ENCODE results near the gene LRP10. TPM values are rescaled to one million over a fixed set of nuclear protein-coding genes. Genes with fewer than 3 reads are reported as not detected.
A peak's percentile ranks its signal among the peaks of the same experiment; 100 is the strongest.

LRP10 gene
- total and polyA plus RNA-seq, 2 of the 8 experiments (the other 6 are each of a cell fraction or from before 2014, with no cell fraction given): 12.4 to 15.6 TPM

DNA sequence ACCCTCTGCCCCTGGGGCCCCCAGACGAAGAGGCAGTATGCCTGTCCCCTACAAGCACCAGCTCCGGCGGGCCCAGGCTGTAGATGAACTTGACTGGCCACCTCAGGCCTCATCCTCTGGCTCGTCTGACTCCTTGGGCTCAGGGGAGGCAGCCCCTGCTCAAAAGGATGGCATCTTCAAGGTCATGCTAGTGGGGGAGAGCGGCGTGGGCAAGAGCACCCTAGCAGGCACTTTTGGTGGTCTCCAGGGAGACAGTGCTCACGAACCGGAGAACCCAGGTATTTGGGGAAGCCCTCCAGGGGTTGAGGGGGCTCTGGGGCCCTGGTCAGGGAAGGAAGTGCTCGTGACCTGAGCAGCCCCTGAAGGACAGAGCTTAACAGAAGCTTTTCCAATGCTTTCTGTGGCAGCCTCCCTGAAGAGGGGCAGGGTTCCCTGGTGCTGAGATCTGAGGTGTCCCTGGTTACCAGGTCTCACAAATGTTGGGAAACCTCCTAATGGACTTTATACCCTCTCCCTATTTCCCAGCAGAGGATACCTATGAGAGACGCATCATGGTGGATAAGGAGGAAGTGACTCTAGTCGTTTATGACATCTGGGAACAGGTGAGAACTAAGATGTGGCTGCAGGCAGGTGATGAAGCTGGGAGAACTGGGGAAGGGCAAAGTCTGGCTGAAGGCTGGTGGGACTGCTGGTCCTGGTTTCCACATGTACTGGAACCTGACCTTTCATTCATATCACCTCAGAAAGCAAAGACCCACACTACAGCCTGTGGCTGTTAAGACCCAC lies 13.4 kb downstream of the LRP10 start:
- no peak overlapping the region for H2BK5ac ChIP-seq (ENCODE audit: low read depth, low read length)
- POLR2A ChIA-PET (ENCODE audit: partially characterized antibody): interaction anchor here (1.2 to 7.2 kb wide), 8 partner anchors 11 to 71 kb away, joined by 3 to 54 read pairs (median 14); partner anchors contain the start of genes LRP10 and PRMT5
- no peaks in the 10 kb centered on the region for H3K36me3 ChIP-seq (ENCODE audit: control insufficient read depth in 2 of 4, insufficient read depth in 4 of 4, low read length in 3 of 4)
- H3K27ac ChIP-seq (ENCODE audit: low read depth, low read length): no peak overlapping the region
- peak overlapping the region; percentile 74 for H2BK15ac ChIP-seq (ENCODE audit: low read length)
- no peak overlapping the region for H3K9ac ChIP-seq (replicated peaks in 1 of 4; ENCODE audit: extremely low read depth in 1 of 4, low read depth in 3 of 4, low read length in 3 of 4)
- CTCF ChIA-PET (ENCODE audit: partially characterized antibody): interaction anchor here (0.8 to 56.0 kb wide), 11 partner anchors 12 to 416 kb away, joined by 3 to 1562 read pairs (median 9); partner anchors contain the start of genes LRP10, MMP14, MRPL52 and SLC7A7
- DNase-seq (ENCODE audit: low read depth in 1 of 2, low spot score in 2 of 2): no peak
- H3K23me2 ChIP-seq (ENCODE audit: low read depth, low read length): peaks cover 14% of the 10 kb centered on the region
- H2BK120ac ChIP-seq (replicated peaks; ENCODE audit: low read depth, low read length): no peak overlapping the region
- H3K4me3 ChIP-seq (ENCODE audit: extremely low read depth in 1 of 4, insufficient read depth in 2 of 4, low read depth in 3 of 4, low read length in 4 of 4): no peak overlapping the region
- WGBS, 2 experiments (ENCODE audit: extremely low coverage in 1 of 2, insufficient coverage in 1 of 2, insufficient read length in 1 of 2, insufficient replicate concordance in 2 of 2, low coverage in 1 of 2, low lambda C conversion rate in 2 of 2, missing lambda C conversion rate in 1 of 2): 87% methylated on average over 11 of the region's 11 CpGs; no CpG with 5 or more reads in 1 of the 2 experiments
- no peak overlapping the region for H3K56ac ChIP-seq (replicated peaks; ENCODE audit: insufficient read length, low read depth, low read length)
- H3K27me3 ChIP-seq (replicated peaks in 1 of 4; ENCODE audit: control insufficient read depth in 3 of 4, extremely low read depth in 1 of 4, insufficient read depth in 3 of 4, low read length in 3 of 4): peaks cover 0 to 17% (median 11%) of the 10 kb centered on the region in 4 experiments; a peak in 6 of 7 replicates
- H3K4me2 ChIP-seq (ENCODE audit: insufficient read depth in 1 of 2, low read depth in 2 of 2, low read length in 2 of 2): no peak overlapping the region; a peak in 1 of 4 replicates
- no peak overlapping the region for H2BK20ac ChIP-seq (ENCODE audit: low read length)
- peaks cover 3% of the 10 kb centered on the region; the same call in 1 of the 2 replicates for H3K79me1 ChIP-seq (ENCODE audit: low read depth, low read length)
- no peak overlapping the region for H3K18ac ChIP-seq (ENCODE audit: extremely low read depth, low read length)
- no peak overlapping the region for H4K5ac ChIP-seq (ENCODE audit: insufficient read length, low read depth, low read length)
- H2AFZ ChIP-seq (ENCODE audit: low read length): no peak overlapping the region
- no peak overlapping the region for H3K14ac ChIP-seq (ENCODE audit: insufficient read length)
- no peak overlapping the region for H2AK5ac ChIP-seq (ENCODE audit: low read depth, low read length)
- H4K8ac ChIP-seq (ENCODE audit: extremely low read depth, insufficient read depth, low read length): no peak overlapping the region; the same call in 1 of the 2 replicates
- no peak overlapping the region for H3K23ac ChIP-seq (ENCODE audit: insufficient read length)
- H4K20me1 ChIP-seq (replicated peaks in 1 of 2; ENCODE audit: control insufficient read depth in 1 of 2, insufficient read depth in 2 of 2, low read length in 2 of 2): no peaks in the 10 kb centered on the region
- H3K4ac ChIP-seq (replicated peaks; ENCODE audit: insufficient read length, low read depth, low read length): no peak overlapping the region
- no peak overlapping the region for H4K91ac ChIP-seq (replicated peaks; ENCODE audit: insufficient read length, low read length)
- H3K9me3 ChIP-seq (ENCODE audit: insufficient read depth in 2 of 2, low read depth in 1 of 2, low read length in 1 of 2): no peaks in the 10 kb centered on the region
- no peaks in the 10 kb centered on the region for H3K79me2 ChIP-seq (ENCODE audit: control insufficient read depth in 1 of 2, insufficient read depth in 2 of 2, low read length in 2 of 2)
- no peak for FAIRE-seq
- H3K4me1 ChIP-seq (replicated peaks in 1 of 4; ENCODE audit: control insufficient read depth in 3 of 4, insufficient read depth in 4 of 4, low read length in 3 of 4): peaks cover 7 to 21% (median 12%) of the 10 kb centered on the region in 4 experiments
- no peak overlapping the region for H2BK12ac ChIP-seq (ENCODE audit: low read depth, low read length)
- TF ChIP-seq TEAD4 (IDR thresholded peaks at IDR 0.05; ENCODE audit: low read depth, low read length) (no peak), CHD2 (IDR thresholded peaks at IDR 0.05; ENCODE audit: low read length) (no peak), SUZ12 (IDR thresholded peaks at IDR 0.05; ENCODE audit: low read length) (no peak), CBX5 (IDR thresholded peaks at IDR 0.05; ENCODE audit: low read depth, low read length) (no peak), POLR2A (IDR thresholded peaks at IDR 0.05; ENCODE audit: control extremely low read depth in 1 of 2, low read depth in 2 of 2, low read length in 2 of 2) (no peak), SP1 (IDR thresholded peaks at IDR 0.05; ENCODE audit: low read depth, low read length) (no peak)
- TF ChIP-seq, protein P1, sequence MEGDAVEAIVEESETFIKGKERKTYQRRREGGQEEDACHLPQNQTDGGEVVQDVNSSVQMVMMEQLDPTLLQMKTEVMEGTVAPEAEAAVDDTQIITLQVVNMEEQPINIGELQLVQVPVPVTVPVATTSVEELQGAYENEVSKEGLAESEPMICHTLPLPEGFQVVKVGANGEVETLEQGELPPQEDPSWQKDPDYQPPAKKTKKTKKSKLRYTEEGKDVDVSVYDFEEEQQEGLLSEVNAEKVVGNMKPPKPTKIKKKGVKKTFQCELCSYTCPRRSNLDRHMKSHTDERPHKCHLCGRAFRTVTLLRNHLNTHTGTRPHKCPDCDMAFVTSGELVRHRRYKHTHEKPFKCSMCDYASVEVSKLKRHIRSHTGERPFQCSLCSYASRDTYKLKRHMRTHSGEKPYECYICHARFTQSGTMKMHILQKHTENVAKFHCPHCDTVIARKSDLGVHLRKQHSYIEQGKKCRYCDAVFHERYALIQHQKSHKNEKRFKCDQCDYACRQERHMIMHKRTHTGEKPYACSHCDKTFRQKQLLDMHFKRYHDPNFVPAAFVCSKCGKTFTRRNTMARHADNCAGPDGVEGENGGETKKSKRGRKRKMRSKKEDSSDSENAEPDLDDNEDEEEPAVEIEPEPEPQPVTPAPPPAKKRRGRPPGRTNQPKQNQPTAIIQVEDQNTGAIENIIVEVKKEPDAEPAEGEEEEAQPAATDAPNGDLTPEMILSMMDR (IDR thresholded peaks at IDR 0.05; ENCODE audit: control extremely low read depth in 1 of 3, insufficient read depth in 1 of 3, low read depth in 1 of 3, low read length in 3 of 3): no peak
